Loucy (cell line): Measurements from ENCODE around the gene LEUTX.

Experiments
- H2AFZ ChIP-seq: fragments of 200-600 bp; sonication (generic); 2 replicates; pipeline ENCODE4 v1.6.0; 2016; ENCODE audit warnings: antibody characterized with exemption, mild to moderate bottlenecking, low read length, moderate library complexity
- H3F3A ChIP-seq: fragments of 200-600 bp; 2 replicates; pipeline ENCODE4 v1.6.0; 2016; ENCODE audit warnings: antibody characterized with exemption, low read depth, mild to moderate bottlenecking
- H3K27me3 ChIP-seq: fragments of 200-600 bp; sonication (generic); 2 replicates; pipeline ENCODE4 v1.6.1; 2014; ENCODE audit warnings: low read length, mild to moderate bottlenecking; ENCODE audit not compliant: insufficient read depth, poor library complexity, severe bottlenecking
- H3K36me3 ChIP-seq: fragments of 200-600 bp; sonication (generic); 2 replicates; pipeline ENCODE4 v1.6.1; 2016; ENCODE audit warnings: low read length; ENCODE audit not compliant: insufficient read depth
- H3K4me1 ChIP-seq: fragments of 200-600 bp; sonication (generic); 2 replicates; pipeline ENCODE4 v1.5.1; 2014; ENCODE audit warnings: low read length, mild to moderate bottlenecking; ENCODE audit not compliant: insufficient read depth, poor library complexity, severe bottlenecking
- H3K4me2 ChIP-seq: fragments of 200-600 bp; sonication (generic); 2 replicates; pipeline ENCODE4 v1.6.0; 2014; ENCODE audit warnings: antibody characterized with exemption, low read length, low read depth, mild to moderate bottlenecking; ENCODE audit not compliant: poor library complexity, severe bottlenecking
- H3K4me3 ChIP-seq: fragments of 200-600 bp; sonication (generic); 2 replicates; pipeline ENCODE4 v1.5.1; 2014; ENCODE audit warnings: low read length, mild to moderate bottlenecking, mixed read lengths; ENCODE audit not compliant: poor library complexity, severe bottlenecking
- H3K79me2 ChIP-seq: fragments of 200-600 bp; sonication (generic); 2 replicates; pipeline ENCODE4 v1.6.1; 2014; ENCODE audit warnings: low read length; ENCODE audit not compliant: insufficient read depth
- H3K9ac ChIP-seq: fragments of 200-600 bp; sonication (generic); 2 replicates; pipeline ENCODE4 v1.6.0; 2014; ENCODE audit warnings: mild to moderate bottlenecking, low read depth, low read length, moderate library complexity; ENCODE audit not compliant: poor library complexity, severe bottlenecking
- H3K9me2 ChIP-seq: fragments of 200-600 bp; sonication (generic); replicated peaks from 2 replicates; pipeline ENCODE4 v1.6.1; 2016; ENCODE audit warnings: low read depth, low read length, mixed read lengths
- H3K9me3 ChIP-seq: fragments of 200-600 bp; sonication (generic); 2 replicates; pipeline ENCODE4 v1.6.1; 2014; ENCODE audit warnings: mild to moderate bottlenecking, antibody characterized with exemption, low read length, low read depth; ENCODE audit not compliant: insufficient read depth
- H4K20me1 ChIP-seq: fragments of 200-600 bp; sonication (generic); 2 replicates; pipeline ENCODE4 v1.6.0; 2014; ENCODE audit warnings: antibody characterized with exemption, low read length, mild to moderate bottlenecking; ENCODE audit not compliant: insufficient read depth, poor library complexity, severe bottlenecking
- CTCF ChIP-seq: fragments of 200-600 bp; sonication (generic); conservative IDR thresholded peaks from 2 replicates; pipeline ENCODE4 v1.5.1; 2014; ENCODE audit warnings: mild to moderate bottlenecking, antibody characterized with exemption, low read length
- EZH2phosphoT487 ChIP-seq: fragments of 200-600 bp; IDR thresholded peaks from 2 replicates; pipeline ENCODE4 v1.6.1; 2018; ENCODE audit warnings: antibody characterized with exemption, mild to moderate bottlenecking, moderate library complexity, borderline replicate concordance

LEUTX gene

GRCh38 chr19:39740395-39740794 is 38.3 kb upstream of the LEUTX start:
- Histone ChIP-seq H3K4me2 (no peak overlapping the region), H3K4me1 (no peaks in the 10 kb centered on the region), H3K9me3 (no peaks in the 10 kb centered on the region), H3K36me3 (no peaks in the 10 kb centered on the region), H3K27me3 (no peaks in the 10 kb centered on the region), H3K9ac (no peak overlapping the region), H3K4me3 (no peak overlapping the region), H3F3A (no peaks in the 10 kb centered on the region), H3K79me2 (no peaks in the 10 kb centered on the region), H4K20me1 (no peaks in the 10 kb centered on the region), H2AFZ (no peak overlapping the region), H3K9me2 (0 out of 2 replicates have a peak, but pooled peaks cover 3% of the 10 kb centered on the region)
- no peak for TF ChIP-seq CTCF
- no peak for TF ChIP-seq EZH2phosphoT487

DNA sequence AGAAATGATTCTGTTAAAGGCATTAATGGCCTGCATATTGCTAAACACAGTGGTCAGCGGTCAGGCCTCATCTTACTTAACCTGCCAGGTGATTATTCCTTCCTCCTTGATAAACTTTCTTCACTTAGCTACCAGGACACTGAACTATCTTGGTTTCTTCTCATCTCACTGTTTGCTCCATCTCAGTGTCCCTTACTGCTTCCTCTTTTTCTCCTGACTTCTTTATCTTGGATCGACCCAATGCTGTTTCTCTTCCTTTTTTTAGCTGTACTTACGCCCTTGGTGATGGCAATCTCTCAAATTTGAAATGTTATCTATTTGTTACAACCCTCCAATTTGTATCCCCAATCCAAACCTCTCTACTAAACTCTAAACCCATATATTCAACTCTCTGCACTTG is 33.0 kb upstream of the LEUTX start:
- Histone ChIP-seq H3K4me3 (no peak overlapping the region), H3K4me2 (no peak overlapping the region), H2AFZ (no peak overlapping the region), H3K9me3 (no peaks in the 10 kb centered on the region), H3K27me3 (no peaks in the 10 kb centered on the region), H3F3A (no peaks in the 10 kb centered on the region), H3K4me1 (no peaks in the 10 kb centered on the region), H3K9ac (no peak overlapping the region), H3K9me2 (0 out of 2 replicates have a peak, but pooled peaks cover 3% of the 10 kb centered on the region), H3K79me2 (no peaks in the 10 kb centered on the region), H3K36me3 (no peaks in the 10 kb centered on the region), H4K20me1 (no peaks in the 10 kb centered on the region)
- TF ChIP-seq CTCF (no peak), EZH2phosphoT487 (no peak)

DNA sequence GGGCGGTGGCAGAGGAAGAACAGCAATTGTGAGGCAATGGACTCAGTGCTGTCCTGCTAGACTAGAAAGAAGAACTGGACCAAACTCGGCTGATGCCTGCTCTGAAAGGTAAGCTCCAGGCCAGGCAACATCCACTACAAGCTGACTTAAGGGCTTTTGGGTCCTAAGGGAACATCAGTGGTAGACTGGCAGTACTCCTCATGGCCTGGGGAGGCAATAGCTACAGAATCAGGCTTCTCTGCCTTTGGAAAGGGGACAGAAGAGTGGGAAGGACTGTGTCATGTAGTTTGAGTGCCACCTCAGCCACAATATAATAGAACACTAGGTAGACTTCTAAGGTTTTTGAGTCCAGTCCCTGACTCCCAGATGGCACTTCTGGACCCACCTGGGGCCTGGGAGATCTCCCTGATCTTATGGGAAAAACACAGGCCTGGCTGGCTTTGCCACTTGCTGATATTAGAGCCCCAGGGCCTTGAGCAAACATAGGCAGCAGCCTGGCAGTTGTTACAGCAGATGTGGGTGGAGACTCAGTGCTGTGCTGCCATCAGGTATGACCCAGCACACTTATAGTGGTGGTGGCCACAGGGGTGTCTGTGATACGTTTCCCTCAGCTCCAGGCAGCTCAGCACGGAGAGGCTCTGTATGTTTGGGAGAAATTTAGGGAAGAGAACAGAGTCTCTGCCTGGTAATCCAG is 31.7 kb upstream of the LEUTX start:
- Histone ChIP-seq H3K4me2 (no peak overlapping the region), H3K36me3 (no peaks in the 10 kb centered on the region), H3K9ac (no peak overlapping the region), H4K20me1 (no peaks in the 10 kb centered on the region), H3K27me3 (no peaks in the 10 kb centered on the region), H3K4me3 (no peak overlapping the region), H3K4me1 (no peaks in the 10 kb centered on the region), H3K9me2 (0 out of 2 replicates have a peak, but pooled peaks cover 3% of the 10 kb centered on the region), H3F3A (no peaks in the 10 kb centered on the region), H3K79me2 (no peaks in the 10 kb centered on the region), H3K9me3 (no peaks in the 10 kb centered on the region), H2AFZ (no peak overlapping the region)
- no peak for TF ChIP-seq EZH2phosphoT487
- no peak for TF ChIP-seq CTCF
